ENCODE results near the gene ANXA9.

Gene ANXA9

DNA sequence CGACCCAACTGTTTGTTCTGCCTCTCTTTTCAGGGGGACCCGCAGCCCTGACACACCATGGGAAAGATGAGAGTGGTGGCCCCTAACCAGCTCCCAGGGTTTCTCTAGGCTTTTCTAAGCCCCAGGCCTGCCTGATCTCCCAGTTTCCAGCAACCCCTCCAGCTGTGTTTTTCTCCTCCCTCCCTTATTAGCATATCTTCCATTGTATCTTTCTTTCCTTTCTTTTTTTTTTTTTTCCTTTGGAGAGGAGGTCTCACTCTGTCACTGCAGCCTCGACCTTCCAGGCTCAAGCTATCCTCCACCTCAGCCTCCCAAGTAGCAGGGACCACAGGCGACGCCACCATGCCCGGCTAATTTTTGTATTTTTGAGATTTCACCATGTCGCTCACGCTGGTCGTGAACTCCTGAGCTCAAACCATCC is 5.7 kb upstream of the ANXA9 start:
- DNase-seq: no peak

DNA sequence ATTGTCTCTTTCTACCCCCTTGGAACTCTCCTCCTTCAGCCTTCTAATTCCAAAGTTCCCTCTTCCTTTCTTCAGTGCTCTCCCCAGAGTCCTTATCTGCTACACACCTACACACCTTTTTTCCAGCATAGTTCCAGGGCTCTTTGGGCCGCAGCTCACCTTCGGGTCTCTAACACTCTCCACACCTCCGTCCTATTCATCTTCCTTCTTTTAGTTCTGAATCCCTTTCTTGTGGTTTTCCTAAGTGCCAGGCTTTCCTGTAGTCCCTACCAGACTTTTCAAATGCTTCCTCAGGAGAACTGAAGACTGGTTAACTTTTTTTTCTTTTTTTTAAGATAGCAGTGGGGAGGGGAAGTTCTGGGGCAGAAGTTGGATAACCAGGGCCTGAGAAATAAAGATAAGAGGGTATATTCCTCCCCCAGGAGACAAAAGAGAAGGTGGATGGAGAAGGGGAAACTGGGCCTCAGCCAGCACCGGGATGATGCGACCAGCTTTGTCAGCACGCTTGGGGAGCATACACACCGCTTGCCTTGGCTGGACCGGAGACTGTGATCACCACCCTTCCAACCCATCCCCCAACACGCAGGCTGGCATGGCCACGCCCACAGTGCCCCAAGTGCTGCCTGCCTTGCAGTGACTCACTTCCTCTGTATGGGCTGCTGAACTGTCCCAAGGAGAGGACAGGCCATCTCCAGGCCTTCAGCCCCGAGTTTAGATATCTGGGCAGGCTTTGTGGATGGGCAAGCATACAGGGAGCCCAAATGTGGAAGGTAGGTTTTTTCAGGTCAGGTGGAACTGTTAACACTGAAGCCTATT is 5.0 kb upstream of the ANXA9 start:
- peak; percentile 27 for DNase-seq

DNA sequence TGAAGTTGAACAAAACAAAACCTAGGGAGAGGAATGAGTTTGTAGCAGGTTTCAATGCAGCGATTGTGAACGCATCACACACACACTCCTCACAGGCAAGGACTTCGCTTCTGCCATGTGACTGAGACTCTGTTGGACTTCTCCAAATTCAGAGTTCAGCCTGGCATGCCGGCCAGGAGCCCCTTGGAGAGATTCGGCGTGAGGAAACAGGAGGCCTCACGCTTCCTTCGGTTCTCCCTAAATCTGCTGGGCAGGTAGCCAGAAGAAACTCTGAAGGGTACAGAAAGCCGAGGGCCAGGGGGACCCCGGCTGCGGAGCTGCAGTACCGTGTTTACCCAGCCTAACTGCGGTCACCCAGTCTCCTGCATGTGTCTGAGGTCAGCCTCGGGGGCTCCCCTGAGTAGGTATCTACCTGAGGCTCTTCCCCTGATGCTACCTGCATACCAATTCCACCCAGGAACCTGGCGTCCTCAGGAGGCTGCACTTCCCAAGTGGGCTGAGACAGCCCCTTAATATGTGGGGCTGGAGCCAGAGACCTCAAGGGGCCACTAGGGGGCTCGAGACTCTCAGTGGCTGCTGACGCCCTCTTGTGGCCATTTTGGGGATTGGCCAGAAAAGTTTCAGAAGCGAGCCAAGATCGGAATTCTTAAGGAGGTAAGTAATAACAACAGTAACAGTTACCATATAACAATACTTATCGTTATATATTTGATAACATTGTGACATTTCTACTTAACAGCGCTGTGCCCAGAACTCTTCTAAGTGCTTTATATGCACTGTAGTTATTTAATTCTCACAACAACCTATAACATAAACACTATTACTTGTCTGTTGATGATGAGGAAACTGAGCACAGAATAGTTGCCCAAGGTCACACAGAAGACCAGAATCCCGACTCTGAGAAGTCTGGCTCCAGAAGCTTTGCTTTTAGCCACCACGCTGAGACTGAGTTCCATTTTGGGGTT is 2.7 kb upstream of the ANXA9 start:
- peak; percentile 77 for DNase-seq

DNA sequence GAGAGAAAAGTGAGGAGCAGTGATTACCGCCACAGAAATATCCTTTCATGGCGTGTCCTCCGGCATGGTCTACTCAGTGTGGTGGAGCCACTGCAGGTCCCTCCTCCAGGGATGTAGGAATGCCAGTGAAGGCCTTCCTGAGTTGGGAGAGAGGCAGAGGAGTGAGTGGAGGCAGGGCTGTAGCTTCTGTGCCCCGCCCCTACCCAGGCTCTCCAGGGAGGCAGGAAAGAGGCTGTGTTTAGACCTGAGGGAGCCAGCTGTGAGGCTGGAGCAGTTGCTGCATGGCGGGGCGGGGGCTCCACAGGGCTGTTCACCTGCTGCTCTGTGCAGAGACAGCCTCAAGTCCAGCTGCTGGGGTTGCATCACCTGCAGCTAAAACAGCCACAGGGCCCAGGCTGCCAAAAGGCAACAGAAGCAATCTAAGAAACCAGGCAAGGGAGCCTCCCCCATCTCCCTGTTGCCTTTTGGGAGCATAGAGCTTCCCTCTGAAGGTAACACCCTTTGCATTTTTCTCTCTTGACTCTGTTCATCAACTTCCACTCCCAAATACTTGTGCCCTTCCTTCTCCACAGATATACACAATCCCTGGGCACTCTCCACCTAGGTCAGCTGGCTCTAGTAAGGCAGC is 801 bp upstream of the ANXA9 start:
- DNase-seq: no peak

DNA sequence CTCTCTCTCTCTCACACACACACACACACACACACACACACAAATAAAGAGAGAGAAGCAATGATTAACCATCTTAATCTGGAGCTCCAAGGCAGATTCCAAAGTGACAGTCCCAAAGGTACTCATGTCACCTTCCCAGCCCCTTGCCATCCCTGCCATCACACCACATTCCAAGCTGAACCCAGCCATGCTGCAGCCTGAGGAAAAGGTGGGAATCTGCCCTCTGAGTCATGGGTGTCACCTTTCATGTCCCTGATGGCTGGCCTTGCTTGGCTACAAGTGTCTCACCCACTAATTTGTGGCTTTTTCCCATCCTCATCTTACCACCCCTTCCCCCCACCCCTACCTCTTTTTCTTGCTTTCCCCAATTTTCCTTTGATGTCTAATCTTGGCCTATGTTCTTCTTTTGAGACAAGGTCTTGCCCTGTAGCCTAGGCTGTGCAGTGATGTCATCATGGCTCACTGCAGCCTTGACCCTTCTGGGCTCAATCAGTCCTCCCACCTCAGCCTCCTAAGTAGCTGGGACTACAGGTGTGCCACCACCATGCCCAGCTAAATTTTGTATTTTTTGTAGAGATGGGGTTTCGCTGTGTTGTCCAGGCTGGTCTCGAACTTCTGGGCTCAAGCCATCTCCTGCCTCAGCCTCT is 3.2 kb downstream of the ANXA9 start:
- no peak for DNase-seq

DNA sequence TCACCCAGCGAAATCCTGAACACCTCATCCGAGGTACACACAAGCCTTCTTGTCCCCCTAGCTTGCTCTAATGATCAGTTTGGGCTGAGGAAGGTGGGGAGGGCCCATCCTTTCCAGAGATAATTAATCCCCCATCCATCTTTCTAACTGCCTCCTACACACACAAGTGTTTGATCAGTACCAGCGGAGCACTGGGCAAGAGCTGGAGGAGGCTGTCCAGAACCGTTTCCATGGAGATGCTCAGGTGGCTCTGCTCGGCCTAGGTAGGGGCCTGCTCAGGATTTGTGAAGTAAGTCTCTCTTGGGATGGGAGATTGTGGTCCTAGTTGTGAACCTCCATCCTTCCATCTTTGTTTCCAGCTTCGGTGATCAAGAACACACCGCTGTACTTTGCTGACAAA is 5.8 kb downstream of the ANXA9 start:
- no peak for DNase-seq

DNA sequence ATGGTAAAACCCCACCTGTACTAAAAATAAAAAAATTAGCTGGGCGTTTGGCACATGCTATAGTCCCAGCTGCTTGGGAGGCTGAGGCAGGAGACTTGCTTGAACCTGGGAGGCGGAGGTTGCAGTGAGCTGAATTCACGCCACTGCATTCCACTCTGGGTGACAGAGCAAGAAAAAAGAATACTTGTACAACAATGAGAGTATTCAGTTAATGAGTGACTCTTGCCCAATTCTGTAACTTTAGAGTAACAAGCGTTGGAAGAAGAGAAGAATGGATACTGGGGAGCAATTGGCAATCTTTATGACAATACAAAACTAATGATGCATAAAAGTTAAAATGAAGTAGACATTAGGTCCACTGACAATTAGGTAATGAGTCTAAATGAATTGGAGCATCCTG is 10.5 kb downstream of the ANXA9 start:
- DNase-seq: no peak

DNA sequence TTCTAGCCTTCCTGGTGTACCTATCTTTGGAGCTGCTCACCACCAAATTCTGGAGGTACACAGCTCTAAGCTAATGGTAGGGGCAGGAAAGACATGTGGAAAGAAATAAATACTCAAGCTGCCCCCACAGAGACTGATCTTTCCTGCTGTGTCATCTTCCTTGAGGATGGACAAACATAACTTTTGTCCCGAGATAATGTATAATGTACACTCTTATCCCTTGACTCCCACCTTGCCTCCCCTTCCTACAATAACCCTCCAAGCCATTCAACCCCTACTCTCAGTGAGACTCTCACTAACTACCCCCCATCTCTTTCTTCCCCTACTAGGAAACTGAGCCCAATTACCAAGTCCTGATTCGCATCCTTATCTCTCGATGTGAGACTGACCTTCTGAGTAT is 12.2 kb downstream of the ANXA9 start:
- no peak for DNase-seq

DNA sequence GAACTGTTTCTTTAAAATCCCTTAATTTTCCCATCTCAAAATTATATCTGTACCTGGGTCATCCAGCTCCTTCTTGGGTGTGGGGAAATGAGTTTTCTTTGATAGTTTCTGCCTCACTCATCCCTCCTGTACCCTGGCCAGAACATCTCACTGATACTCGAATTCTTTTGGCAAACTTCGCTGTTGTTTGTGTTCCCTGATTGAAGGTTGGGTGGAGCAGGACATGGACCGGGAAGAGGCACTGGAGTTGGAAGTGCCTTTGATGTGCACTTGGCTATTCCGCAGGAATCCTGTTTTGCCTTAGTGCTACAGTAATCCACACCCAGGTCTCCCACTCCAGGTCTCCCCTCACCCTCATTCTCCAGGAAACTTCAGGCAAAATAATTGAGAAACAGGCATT is 13.4 kb downstream of the ANXA9 start:
- DNase-seq: no peak

DNA sequence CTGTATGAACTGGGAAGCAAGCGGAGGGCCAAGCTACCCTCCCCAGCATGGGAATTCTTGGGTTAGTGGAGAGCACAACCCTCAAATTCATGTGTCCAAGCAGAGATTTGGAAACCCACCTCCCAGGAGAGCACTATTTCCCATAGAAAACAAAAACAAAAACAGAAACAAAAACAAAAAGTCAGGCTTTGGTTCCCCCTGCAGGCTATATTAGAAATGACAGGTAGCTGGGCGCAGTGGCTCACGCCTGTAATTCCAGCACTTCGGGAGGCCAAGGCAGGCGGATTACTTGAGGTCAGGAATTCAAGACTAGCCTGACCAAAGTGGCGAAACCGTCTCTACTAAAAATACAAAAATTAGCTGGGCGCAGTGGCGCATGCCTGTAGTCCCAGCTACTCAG is 13.8 kb downstream of the ANXA9 start:
- no peak for DNase-seq

DNA sequence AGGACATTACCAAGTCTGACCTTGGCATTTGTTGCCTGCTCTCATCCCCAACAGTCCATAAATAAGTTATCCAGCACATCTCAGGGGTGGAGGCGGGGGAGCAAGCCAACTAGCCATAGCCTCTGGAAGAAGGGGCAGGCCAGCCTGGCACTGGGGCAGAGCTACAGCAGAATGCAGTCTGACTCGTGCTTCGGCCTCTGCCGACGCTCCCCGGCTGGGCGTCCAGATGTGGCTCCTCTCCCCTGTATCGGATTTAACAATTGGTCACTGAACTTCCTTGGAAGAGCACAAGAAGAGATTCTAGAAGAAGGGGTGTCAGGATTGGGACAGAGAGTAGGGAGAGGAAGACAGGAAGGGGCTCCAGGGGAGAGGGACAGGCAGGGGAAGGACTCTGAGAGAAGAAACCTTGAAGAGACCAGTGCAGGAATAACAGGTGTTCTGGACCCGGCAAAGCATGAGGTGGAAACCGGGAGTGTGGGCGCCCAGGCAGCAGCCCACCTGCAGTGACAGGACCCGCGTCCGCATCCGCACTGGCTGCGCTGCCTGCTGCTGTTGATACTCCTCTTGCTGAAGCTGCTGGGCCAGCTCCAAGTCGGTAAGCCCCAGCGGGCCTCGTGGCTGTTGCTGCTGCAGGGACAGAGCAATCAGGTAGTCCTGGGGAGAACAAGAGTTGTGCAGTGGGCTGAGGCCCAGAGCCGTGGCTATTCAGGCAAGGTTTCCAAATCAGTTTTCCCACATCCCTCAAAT is 15.2 kb downstream of the ANXA9 start:
- no peak for DNase-seq

DNA sequence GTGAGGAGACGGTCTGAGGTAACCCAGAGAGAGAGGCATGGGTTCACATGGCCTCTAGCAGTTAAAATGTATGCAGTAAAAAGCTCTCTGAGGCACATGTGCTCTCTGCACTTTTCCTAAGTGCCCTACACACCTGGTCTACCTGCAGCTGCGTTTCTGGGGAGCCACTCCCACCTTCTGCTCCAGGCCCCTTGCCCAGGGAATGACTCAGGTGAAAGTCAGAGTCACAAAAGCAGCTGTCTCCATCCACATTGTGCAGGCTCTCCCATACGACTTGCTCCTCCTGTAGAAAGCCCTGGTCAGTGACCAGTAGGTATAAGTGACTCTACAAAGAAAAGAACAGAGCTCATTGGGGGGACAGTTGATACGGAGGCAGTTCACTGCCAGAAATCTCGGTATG is 15.9 kb downstream of the ANXA9 start:
- DNase-seq: no peak

DNA sequence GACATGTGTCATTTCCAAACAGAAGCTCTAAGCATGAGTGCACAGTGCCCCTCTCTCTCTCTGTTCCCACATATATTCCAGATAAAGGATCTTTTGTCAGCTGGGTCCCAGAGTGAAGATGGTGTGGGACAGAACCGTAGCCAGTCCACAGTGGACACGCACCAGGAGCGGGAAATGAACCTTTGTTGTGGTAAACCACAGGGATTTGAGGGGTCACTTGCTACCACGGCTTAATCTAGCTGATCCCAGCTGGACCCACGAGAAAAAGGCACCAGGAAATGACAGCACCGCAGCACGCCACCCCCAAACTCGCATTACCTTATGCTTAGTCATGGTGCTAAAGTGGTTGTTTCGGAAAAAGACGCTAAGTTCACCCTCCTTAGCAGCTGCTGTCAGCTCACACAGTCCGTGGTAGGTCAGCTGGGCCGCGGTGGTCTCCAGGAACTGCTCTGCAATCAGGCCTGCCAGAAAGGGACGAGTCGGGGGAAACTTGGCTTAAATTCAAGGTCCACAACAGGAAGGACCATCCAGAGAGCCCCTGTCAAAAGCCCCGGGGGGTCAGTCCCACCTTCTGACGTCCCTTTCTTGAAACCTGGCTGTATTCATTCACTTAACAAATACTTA is 17.1 kb downstream of the ANXA9 start:
- peak; percentile 71 for DNase-seq

DNA sequence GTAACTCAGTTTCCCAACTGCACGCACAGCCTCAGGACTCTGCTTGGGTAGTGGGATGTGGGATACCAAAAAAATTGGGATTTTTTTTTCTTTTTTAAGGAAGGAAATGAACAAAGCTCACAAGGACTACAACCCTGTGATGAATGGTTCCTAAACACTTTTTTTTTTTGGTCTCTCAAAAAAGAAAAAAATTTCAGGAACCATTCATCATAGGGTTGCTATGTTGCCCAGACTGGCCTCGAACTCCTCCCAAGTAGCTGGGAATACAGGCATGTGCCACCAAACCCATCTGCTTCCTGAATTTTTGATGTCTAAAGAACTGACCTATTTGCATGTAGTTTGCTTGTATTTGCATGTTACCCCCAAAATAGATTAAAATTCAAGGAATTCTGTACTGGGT is 17.8 kb downstream of the ANXA9 start:
- DNase-seq: no peak

DNA sequence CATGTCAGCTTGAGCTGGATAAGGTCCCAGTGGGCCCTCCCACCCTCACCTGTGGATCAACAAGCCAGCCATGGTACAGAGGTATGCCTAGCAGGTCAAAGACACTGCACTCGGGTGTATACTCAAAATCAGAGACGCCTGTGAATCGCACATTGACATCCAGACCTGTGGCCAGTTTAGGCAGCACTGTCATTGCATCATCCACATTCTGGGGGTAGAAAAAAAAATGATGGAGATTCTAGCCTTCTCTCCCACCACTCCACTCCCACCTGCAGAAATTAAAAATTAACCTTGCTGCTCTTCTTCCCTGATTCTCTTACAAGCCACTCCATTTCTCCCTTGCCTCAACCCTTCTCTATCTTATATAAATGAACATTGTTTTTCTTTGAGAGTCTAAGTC is 18.3 kb downstream of the ANXA9 start:
- DNase-seq: no peak

DNA sequence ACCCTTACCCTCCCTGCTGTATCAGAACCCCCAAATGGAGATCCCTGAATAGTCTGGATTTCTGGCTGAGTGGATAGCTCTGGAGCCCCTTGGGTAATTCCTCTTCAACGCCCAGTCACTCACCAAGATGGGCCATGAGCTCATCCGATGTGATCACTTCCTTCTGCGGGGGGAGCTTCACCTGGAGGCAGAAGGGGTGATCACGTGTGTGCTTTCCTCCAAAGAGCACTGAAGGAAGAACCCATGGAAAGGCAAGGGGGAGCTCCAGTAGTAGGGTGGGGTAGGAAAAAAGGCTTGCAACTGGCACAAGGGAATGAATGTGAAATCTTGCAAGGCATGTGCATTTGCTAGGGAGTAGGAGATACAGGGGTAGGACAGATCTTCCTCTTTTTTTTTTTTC is 19.5 kb downstream of the ANXA9 start:
- DNase-seq: no peak

DNA sequence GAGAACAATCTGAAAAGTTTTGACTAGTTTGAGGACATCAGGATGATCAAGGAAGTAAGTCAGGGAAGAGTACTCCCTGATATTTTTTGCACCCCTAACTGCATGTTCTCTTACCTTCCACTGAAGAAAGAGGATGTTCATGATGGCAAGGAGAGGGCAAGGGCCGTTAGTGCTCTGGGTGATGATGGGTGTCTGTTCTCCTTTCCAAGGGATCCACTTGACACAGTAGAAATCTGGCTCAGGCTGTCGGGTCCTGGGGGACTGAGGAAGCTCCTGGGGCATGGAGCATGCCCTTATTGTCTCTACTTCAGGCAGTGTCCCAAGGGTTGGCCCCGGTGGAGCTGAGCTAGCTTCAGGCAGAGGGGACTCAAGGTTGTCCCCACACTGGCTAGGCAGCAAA is 20.0 kb downstream of the ANXA9 start:
- DNase-seq: no peak

DNA sequence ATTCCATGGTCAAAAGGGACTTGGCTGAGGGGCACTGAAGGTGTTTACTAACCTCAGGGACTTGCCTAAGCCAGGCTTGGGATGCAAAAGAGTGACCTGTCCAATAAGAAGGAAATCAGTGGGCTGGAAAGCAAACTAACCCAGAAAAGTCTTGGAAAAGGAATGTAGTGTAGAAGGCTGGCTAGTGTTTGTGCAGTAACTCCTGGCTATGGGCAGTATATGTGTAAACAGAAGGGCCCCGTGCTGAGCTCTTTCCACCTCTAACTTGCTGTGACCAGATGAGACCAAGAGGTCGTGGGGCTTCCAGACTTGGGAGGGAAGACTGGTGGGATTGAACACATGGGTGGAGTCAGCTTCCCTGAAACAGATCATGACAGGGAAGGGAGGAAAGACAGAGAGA is 20.5 kb downstream of the ANXA9 start:
- DNase-seq: no peak

DNA sequence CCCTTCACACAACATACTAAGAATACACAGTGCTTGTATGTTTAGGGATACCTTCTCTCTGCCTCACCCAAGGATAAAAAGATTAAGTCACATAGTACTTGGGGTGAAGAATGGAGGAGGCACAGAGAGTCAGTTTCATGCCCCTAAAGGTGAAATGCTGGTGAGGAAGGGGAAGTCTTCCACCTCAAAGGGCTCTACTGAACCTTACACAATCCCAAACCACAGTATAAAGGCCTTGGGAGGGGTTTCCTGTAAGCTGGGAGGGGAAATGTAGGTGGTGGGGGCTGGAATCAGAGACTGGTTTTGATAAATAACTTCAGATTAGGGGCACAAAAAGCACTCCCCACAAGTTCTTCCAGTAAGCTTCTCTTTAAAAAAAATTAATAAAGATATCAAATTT is 21.1 kb downstream of the ANXA9 start:
- DNase-seq: no peak

DNA sequence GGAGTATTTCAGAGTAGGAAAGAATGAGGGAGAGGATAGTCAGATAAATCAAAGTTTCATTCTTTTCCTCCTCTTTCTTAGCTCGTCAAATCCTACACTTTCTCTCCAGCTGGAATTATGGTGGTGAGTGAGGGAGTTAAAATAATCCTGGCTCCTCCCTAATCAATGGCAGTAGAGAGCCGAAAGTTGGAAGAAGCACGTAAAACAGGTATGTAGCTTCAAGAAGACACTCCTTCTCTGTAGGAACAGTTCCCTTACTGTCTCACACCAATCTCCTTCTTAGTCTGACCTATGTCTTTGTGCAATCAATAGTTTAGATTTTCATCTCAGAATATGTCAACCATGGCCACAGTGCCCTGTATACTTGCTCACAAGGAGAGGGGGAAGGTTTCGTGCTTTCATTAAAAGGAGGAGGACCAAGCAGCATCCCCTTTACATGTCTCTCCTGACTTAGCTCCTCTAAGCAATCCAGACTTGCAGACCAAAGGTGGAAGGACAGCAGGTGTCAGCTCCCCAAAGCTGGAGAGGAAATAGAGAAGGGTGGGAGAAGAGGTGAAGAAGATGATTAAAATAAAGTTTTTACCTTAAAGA is 23.7 kb downstream of the ANXA9 start:
- no peak for DNase-seq

DNA sequence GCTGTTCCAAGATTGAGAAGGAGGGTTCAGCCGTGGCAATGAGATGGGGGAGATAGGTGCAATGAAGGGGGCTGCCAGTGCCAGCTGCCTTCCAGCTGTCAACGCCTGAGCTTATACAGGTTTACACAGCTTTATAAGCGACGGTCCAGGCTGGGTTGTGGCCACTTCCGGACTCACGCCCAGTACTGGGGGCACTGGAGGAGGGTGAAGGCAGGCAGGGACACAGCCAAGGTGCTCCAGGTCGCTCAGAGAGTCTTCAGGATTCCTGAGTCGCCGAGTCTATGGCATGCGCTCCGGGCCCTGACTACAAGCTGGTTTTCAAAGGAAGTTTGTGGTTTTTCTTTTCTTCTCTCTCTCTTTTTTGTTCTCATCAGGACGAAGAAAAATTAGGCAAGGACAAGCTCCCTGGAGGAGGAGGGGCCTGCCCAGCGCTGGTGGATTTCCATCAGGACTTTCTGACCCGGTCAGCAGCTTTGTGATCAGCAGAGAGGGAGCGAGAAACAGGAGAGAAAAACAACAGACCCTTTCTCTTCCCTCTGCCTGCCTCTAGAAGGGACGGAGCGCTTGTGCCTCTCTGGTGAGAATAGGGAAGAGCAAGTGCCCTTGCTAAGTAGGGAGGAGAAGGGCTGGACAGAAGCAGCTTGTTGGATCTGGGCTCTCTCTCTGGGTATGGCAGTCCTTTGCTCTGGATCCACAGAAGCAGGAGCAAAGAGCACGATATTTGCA is 24.4 kb downstream of the ANXA9 start, which contains the start of gene MINDY1:
Gene MINDY1, minus strand, starts transcription at position 576 of the 726 bp plus-strand sequence. CDS start 4,285 bp downstream, outside the sequence.
- DNase-seq: peak; percentile 86

Measured in HCEC 1CT (cell line).